Activated CD4-positive, CD25-positive, alpha-beta regulatory T cell treated with anti-CD3 and anti-CD28 coated beads, Interleukin-2, amount 50 U/mL, for 72 hours (primary cell): ENCODE results near the gene CD19.
"Not testable (repeated sequence)": the region's sequence is repeated elsewhere in the genome, so short reads cannot be mapped to it uniquely, and the experiment has no call there.

ENCODE experiments used
- DNase-seq: peaks from one replicate; pipeline ENCODE4 v3.0.0; 2021

Gene CD19

DNA sequence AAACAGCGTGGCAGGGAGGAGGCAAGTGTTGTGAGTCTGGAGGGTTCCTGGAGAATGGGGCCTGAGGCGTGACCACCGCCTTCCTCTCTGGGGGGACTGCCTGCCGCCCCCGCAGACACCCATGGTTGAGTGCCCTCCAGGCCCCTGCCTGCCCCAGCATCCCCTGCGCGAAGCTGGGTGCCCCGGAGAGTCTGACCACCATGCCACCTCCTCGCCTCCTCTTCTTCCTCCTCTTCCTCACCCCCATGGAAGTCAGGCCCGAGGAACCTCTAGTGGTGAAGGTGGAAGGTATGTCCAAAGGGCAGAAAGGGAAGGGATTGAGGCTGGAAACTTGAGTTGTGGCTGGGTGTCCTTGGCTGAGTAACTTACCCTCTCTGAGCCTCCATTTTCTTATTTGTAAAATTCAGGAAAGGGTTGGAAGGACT is at the start of gene CD19:
Gene CD19, plus strand, starts transcription at position 171 of the 425 bp plus-strand sequence. Its CDS starts 30 bp downstream, at position 201.
- no peak for DNase-seq

DNA sequence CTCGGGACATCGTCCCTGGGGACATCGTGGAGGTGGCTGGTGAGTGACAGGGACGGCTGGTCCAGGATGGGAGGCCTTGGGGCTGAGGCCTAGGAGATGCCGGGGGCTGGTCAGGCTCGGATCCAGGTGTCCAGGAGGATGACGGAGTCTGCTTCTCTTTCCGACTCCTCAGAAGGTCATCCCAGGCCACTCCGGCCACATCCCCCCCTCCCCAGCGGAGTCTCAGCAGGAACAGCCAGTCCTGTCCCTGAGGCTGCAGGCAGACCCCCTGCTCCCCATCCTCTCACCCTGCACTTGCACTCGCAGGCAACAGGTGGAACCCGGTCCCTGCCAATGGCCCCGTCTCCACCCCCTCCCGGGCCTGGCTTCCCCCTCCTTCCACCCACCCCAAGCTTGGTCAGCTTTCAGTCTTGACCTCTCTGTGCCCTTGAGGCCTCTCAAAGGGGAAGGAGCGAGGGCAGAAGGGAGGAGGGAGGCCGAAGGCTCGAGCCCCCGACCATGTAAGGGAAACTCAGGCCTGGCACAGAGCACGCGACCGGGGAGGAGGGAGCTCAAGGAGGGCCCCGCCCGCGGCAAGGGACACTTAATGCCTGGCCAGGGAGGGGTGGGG is 49.1 kb upstream of the CD19 start:
- DNase-seq, result no peak

DNA sequence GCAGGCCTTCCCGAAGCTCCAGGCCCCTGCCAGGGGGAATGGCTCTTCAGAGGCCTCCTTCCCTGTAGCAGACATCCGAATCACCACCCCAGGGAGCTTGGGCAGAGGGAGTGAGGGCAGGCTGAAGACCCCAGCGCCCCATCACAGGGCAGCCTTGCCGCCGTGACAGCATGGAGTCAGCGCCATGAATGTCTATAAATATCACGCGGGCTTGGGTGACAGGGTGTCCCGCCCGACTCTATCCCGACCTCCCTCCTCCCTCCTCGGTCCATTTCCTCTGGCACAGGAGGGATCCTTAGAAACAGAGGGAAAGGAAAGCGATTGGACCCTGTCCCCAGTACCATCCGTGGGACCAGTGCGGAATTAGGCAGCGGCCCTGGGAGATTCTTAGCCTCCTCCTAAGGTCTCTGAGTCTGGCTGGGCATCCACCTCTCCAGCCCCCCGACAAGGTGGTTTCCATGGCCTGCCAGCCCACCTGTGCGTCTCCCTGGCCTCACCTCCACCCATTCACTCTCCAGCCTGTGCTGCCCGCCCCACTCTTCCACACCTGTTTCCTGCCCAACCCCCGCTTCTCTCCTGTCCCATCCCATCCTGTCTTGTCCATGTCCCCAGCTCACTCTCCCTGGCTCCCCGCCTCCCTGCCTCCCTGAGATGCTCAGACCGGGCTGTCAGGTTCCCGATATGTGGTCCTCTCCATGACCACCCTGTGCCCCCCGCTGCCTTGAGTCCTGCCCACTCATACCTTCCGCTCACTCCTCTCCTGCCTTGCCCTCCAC is 48.4 kb upstream of the CD19 start:
- no peak for DNase-seq

DNA sequence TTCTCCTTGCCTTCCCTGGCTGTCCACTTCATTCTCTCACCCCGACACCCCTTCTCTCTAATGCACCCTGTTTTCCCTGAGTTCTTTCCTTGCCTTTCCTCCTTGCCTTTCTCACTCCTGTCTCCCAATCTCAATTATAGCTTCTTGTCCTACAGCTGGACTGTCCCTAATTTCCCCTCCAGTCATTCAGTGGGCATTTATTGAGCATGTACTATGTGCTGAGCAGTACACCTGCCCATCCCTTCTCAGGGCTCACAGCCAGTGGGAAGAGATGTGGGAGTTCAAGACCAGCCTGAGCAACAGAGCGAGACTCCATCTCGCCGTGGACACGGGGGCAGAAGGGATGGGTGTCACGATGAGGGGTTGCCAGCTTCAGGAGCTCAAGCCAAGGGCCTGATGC is 47.7 kb upstream of the CD19 start:
- DNase-seq, result no peak

DNA sequence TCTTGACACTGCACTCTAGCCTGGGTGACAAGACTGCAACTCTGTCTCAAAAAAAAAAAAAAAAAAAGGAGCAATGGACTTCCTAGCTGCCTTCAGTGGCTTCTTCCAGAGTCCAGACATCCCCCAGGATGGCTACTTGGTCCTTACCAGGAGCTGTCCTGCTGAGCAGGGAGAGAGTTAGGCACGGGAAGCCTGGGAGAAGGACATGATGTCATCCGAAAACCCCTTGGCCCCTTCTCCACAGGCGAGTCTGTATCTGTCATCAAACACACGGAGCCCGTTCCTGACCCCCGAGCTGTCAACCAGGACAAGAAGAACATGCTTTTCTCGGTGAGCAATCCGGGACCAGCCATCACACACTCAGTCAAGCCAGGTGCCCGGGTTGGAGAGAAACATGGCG is 44.8 kb upstream of the CD19 start:
- no peak for DNase-seq

DNA sequence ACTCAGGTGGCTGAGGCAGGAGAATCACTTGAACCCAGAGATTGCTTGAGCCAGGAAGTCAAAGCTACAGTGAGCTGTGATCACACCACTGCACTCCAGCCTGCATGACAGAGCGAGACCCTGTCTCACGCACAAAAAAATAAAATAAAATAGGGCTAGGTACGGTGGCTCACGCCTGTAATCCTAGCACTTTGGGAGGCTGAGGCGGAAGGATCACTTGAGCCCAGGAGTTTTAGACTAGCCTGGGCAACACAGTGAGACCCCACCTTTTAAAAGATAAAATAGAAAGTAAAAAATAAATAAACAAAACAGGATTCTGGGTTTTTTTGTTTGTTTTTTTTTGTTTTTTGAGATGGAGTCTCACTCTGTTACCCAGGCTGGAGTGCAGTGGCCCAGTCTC is 41.4 kb upstream of the CD19 start:
- DNase-seq, result not testable (repeated sequence)

DNA sequence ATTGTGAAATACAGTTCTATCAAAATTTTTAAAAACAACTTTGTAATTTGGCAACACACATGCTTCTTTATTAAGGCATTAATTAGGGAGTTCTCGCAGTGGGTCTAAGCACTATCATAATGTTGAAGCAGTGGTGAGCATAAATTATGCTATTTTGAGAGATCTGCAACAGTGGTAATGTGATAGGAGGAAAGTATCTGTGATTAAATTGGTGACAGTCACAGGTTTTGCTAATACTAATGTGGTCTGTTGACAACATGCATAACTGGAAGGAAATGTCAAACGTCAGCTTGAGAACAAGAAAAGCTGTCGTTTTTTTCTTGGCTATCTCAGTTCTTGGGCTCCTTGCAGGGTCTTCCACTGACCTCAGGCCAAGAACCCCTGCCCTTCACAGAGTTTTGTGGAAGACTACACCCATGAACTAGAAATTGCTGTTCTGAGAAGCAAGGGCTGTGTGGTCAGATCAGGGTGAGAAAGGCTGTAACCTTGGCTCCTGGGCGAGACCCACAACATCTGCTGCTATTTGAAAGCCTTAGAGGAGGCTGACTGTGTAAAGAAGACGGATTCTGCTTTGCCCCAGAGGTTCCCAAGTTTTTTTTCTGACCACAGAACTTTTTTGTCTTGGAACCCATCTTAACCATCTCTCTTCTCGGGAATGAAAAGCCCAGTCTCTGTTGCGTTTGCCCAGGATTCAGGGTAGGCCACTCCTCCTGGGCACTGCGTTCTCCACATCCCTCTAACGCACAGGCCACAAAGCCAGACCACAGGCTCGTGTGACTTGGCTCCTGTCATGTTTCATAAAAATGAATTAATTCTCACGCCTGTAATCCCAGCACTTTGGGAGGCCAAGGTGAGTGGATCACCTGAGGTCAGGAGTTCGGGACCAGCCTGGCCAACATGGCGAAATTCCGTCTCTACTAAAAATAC is 39.5 kb upstream of the CD19 start:
- DNase-seq, result no peak

DNA sequence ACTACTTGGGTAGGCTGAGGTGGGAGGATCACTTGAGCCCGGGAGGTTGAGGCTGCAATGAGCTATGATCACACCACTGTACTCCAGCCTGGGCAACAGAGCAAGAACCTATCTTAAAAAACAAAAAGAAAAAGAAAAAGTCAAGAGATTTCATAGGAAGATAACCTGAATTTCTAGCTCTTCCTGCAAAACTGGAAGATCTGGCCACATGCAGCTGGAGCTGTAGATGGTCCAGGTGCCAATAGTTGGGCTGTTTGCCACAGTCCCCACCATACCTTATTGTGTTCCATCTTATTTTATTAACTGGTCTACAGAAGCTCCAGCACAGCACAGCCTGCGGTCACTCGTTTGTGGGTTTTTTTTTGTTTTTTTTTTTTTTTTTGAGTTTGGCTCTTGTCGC is 38.5 kb upstream of the CD19 start:
- no peak for DNase-seq

DNA sequence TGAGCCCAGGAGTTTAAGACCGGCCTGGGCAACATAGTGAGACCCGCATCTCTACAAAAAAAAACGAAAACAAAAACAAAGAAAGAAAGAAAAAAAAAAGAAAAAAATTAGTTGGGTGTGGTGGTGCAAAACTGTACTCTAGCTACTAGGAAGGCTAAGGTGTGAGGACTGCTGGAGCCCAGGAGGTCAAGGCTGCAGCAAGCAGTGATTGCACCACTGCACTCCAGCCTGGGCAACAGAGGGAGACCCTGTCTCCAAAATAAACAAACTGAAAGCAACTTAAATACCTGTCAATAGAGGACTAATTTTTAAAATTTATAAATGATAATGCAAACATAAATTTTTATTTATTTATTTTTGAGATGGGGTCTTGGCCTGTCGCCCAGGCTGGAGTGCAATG is 36.2 kb upstream of the CD19 start:
- no peak for DNase-seq

DNA sequence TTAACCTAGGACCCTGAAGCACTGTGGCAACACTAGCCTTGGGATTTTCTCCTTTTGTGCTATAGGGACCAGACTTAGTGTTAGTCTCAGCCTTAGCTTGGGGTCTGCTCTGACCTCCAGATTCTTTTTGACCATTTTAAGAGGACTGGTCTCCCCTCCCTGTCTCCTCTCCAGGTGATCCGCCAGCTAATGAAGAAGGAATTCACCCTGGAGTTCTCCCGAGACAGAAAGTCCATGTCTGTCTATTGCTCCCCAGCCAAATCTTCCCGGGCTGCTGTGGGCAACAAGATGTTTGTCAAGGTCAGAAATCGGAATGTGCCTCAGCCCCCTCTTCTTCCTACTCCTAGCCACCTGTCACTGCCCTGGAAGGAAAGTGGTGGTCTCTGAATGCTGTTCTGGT is 33.9 kb upstream of the CD19 start:
- DNase-seq, result no peak

DNA sequence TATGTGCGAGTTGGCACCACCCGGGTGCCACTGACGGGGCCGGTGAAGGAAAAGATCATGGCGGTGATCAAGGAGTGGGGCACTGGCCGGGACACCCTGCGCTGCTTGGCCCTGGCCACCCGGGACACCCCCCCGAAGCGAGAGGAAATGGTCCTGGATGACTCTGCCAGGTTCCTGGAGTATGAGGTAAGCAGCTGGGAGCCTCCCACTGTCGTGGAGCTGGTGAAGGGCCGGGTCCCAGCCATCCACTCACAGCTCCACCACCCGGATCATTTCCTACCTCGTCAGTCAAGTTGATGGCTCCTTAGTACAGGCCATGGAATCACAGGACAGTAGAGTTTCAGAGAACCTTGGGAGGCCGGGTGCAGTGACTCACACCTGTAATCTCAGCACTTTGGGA is 33.5 kb upstream of the CD19 start:
- DNase-seq, result no peak

DNA sequence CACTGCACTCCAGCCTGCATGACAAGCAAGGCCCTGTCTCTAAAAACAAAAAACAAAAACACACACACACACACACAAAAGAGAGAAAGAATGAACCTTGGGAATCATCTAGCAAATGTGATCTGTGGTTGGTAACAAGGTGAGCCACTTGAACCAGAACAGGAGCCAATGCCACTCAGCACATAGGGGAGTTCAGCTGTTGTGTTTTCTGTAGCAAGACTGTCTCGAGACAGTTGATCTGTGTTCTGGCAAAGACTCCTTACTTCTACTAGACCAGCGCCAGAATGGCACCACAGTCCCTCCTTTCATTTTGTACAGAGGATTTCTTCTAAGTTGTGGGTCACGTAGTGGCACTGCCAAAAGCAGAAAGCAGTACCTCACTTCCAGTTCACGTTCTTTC is 32.8 kb upstream of the CD19 start:
- no peak for DNase-seq

DNA sequence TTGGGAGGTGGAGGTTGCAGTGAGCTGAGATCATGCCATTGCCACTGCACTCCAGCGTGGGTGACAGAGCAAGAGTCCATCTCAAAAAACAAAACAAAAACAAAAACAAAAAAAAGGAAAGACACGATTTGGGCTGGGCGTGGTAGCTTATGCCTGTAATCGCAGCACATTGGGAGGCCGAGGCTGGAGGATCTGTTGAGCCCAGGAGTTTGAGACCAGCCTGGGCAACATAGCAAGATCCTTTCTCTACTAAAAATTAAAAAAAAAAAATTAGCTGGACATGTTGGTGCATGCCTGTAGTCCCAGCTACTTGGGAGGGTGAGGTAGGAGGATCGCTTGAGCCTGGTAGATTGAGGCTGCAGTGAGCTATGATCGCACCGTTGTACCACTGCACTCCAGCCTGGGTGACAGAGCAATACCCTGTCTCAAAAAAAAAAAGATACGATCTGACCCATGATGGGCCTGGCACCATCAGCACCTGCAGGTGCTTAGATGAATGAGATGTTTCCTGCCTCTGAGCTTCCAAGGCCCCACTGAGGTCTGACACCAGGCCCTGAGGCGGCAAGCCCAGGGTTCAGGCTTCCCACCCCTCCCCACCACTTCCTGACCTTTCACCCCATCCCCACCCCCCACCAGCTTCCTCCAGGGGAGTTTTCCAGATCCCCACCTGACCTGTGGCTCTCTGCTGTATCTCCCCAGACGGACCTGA is 31.7 kb upstream of the CD19 start:
- DNase-seq, result no peak

DNA sequence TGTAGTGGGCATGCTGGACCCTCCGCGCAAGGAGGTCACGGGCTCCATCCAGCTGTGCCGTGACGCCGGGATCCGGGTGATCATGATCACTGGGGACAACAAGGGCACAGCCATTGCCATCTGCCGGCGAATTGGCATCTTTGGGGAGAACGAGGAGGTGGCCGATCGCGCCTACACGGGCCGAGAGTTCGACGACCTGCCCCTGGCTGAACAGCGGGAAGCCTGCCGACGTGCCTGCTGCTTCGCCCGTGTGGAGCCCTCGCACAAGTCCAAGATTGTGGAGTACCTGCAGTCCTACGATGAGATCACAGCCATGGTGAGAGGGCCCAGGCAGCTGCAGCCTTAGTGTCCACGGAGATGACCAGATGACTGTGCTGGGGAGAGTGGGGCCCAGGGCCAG is 31.2 kb upstream of the CD19 start:
- no peak for DNase-seq

DNA sequence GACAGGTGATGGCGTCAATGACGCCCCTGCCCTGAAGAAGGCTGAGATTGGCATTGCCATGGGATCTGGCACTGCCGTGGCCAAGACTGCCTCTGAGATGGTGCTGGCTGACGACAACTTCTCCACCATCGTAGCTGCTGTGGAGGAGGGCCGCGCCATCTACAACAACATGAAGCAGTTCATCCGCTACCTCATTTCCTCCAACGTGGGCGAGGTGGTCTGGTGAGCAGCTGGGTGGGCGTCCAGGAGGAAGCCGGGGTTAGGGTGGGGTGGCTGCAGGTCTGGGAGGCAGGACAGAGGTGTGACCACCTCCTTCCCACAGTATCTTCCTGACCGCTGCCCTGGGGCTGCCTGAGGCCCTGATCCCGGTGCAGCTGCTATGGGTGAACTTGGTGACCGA is 29.9 kb upstream of the CD19 start:
- no peak for DNase-seq

DNA sequence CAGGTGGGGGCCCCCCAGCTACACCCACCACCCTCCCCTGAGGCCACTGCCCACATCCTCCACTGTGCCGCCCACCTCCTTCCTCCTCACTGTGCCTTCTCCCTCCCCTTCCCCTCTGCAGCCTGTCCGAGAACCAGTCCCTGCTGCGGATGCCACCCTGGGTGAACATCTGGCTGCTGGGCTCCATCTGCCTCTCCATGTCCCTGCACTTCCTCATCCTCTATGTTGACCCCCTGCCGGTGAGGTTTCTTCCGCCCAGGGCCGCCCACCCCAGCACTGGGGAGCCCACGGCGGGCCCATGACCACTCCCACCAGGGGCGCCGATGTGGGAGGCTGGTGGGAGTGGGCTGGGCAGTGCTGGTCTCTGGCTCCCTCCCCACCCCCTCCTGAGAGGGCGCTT is 28.9 kb upstream of the CD19 start:
- no peak for DNase-seq

DNA sequence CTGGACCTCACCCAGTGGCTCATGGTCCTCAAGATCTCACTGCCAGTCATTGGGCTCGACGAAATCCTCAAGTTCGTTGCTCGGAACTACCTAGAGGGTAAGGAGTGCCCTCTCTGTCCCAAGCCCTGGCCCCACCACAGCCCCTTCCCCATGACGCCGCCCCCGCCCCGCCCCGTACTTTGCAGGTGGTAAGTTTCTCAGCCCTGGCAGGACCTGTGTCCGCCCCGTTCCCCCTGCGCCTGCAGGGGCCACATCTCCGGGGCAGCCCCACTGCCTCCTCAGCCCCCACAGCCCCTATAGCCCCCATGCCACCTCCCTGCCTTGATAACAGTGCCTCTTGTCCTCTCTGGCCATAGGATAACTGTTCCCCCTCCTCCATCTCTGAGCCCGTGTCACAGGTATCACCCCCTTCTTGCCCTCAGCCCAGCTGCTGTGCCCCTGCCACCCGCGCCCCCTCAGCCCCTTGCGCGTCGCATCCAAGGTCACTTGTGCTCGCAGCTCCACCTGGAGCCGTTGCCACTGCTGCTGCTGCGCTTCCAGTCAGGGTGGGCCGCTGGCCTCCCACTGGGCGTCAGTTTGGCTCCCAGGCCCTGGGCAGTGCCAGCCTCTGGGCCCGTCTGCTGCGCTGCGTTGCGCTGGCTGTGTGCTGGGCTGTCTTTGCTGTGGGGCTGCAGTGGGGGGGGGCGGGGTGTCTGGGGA is 28.3 kb upstream of the CD19 start:
- no peak for DNase-seq

DNA sequence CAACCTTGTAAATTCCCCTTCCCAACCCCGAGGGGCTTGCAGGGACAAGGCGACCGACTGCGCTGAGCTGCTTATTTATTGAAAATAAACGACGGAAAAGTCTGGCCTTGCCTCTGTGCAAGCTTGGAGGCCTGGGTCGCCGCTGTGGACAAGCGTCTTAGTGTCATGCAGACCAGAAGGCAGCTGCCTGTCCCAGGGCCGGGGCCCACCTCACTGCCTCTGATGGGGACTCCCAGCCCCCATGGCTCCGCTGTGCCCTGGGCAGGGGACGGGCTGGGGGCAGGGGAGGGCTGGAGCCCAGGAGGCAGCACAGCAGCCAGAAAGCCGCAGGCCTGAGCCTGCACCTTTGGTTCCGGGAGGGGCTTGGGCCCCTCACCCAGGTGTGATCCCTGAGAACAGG is 27.4 kb upstream of the CD19 start:
- DNase-seq, result no peak

DNA sequence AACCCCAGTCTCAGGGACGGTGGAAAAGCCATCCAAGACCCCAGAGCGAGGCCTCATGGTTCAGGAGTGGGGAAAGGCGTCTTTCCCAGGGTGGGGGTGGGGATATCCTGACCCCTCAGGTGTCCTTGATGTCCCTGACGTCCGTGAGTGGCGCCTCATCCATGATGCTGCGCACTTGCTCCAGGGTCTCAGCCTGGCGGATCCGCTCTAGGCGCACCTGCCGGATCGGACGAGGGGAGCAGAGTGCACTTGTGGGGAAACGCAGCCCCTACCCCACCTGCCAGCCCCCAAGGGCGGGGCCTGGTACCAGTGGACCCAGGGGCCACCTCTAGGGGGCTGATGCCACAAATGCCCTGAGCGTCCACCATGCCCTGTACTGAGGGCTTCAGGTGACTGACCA is 26.9 kb upstream of the CD19 start:
- DNase-seq, result no peak

DNA sequence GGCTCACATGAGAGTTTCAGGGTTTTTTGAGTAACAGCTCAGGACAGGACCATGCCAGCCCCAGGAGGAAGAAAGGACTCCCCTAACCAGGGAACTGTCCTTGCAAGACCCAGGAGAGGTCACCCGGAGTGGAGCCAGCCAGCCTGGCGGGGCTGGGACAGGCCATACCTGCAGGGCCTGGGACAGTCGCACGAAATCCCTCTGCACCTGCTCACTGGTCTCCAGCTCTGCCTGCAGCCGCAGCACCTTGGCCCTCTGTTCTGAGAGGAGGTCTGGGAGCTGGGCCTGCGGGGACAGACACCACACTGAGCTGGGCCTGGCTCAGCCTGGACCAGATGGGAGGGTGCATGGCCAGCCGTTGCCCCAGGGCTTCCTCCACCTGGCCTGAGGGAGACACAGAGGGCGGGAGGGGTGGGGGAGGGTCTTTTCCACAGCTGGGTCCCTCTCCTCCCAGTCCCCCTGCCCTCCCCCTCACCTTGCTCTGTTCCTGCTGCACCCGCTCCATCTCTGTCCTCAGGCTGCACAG is 26.5 kb upstream of the CD19 start:
- no peak for DNase-seq

DNA sequence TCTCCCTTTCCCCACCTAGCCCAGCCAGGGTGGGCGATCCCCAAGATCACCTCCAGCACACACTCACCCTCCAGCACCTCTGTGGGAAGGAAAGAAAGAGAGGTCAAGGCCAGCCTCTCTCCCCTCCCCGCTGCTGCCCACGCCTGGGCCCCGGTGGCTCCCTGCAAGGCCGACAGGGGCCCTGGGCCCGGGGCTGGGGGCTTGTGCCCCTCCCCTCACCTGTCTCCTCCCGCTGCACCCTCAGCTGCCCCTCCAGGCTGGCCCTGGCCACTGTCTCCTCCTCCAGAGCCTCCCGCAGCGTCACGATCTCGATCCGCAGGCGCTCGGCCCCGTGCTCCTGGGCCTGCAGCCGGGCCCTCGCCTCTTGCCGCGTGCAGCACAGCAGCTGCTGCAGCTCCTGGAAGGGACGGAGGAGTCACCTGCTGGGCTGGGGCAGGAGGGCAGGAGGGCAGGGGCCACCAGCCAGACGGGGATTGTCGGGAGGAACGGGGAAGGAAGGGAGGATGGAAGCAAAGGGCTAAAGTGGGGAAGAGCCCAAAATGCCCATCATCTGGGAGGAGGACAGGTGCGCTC is 25.9 kb upstream of the CD19 start:
- DNase-seq, result no peak
